ENCODE measurements around the gene KLHDC8A. TPM values are rescaled to one million over a fixed set of nuclear protein-coding genes. Genes with fewer than 3 reads are reported as not detected.
A peak's percentile ranks its signal among the peaks of the same experiment; 100 is the strongest.

Gene KLHDC8A
- total RNA-seq, 1 donor from 2014 or later: 3.9 TPM

- H3K4me3 Mint-ChIP-seq: no peak overlapping the region
- H3K36me3 Mint-ChIP-seq: no peaks in the 10 kb centered on the region
- no peak for DNase-seq (ENCODE audit: extremely low spot score, unreplicated experiment)
- H3K27me3 Mint-ChIP-seq: peaks cover 58% of the 10 kb centered on the region
- TF ChIP-seq CTCF (conservative IDR thresholded peaks at IDR 0.05): no peak
- H3K27ac Mint-ChIP-seq: no peak overlapping the region
- H3K9me3 Mint-ChIP-seq: no peaks in the 10 kb centered on the region
- peaks cover 31% of the 10 kb centered on the region for H3K4me1 Mint-ChIP-seq (ENCODE audit: unreplicated experiment)
These were observed 9.7 kb downstream of the KLHDC8A start for GRCh38 chr1:205346956-205347574.

- no peak for DNase-seq (ENCODE audit: extremely low spot score, unreplicated experiment)
- peaks cover 25% of the 10 kb centered on the region for H3K4me1 Mint-ChIP-seq (ENCODE audit: unreplicated experiment)
- no peak for TF ChIP-seq CTCF (conservative IDR thresholded peaks at IDR 0.05)
- no peaks in the 10 kb centered on the region for H3K9me3 Mint-ChIP-seq
- H3K27me3 Mint-ChIP-seq: peaks cover 70% of the 10 kb centered on the region
- H3K27ac Mint-ChIP-seq: no peak overlapping the region
- no peaks in the 10 kb centered on the region for H3K36me3 Mint-ChIP-seq
- no peak overlapping the region for H3K4me3 Mint-ChIP-seq
These were observed 11.0 kb downstream of the KLHDC8A start for GRCh38 chr1:205345761-205346160.

- TF ChIP-seq CTCF (conservative IDR thresholded peaks at IDR 0.05): no peak
- Mint-ChIP-seq H3K36me3 (no peaks in the 10 kb centered on the region), H3K4me1 (ENCODE audit: unreplicated experiment) (peaks cover 13% of the 10 kb centered on the region), H3K9me3 (no peaks in the 10 kb centered on the region), H3K27me3 (peaks cover 73% of the 10 kb centered on the region), H3K27ac (no peak overlapping the region), H3K4me3 (peak overlapping the region; percentile 82)
- DNase-seq (ENCODE audit: extremely low spot score, unreplicated experiment): no peak
These were observed 12.4 kb downstream of the KLHDC8A start for GRCh38 chr1:205344066-205344928.

GRCh38 chr1:205343431-205344065 is 13.2 kb downstream of the KLHDC8A start:
- Mint-ChIP-seq H3K4me1 (ENCODE audit: unreplicated experiment) (peaks cover 8% of the 10 kb centered on the region), H3K27me3 (peaks cover 76% of the 10 kb centered on the region), H3K4me3 (no peak overlapping the region), H3K9me3 (no peaks in the 10 kb centered on the region), H3K27ac (no peak overlapping the region), H3K36me3 (no peaks in the 10 kb centered on the region)
- DNase-seq (ENCODE audit: extremely low spot score, unreplicated experiment): no peak
- peak; percentile 63 for TF ChIP-seq CTCF (conservative IDR thresholded peaks at IDR 0.05)

- TF ChIP-seq CTCF (conservative IDR thresholded peaks at IDR 0.05): no peak
- no peaks in the 10 kb centered on the region for H3K9me3 Mint-ChIP-seq
- H3K27ac Mint-ChIP-seq: no peak overlapping the region
- H3K4me3 Mint-ChIP-seq: peak overlapping the region; percentile 74
- DNase-seq (ENCODE audit: extremely low spot score, unreplicated experiment): no peak
- H3K4me1 Mint-ChIP-seq (ENCODE audit: unreplicated experiment): peaks cover 8% of the 10 kb centered on the region
- H3K36me3 Mint-ChIP-seq: no peaks in the 10 kb centered on the region
- peaks cover 76% of the 10 kb centered on the region for H3K27me3 Mint-ChIP-seq
These were observed 13.7 kb downstream of the KLHDC8A start for GRCh38 chr1:205342986-205343385.
